ENCODE data around the gene SEMA3C.

GRCh38 chr7:80763704-80764103 is 155.1 kb downstream of the SEMA3C start:
- TF ChIP-seq CTCF (IDR thresholded peaks at IDR 0.05) = no peak
- no peak for TF ChIP-seq POLR2A (IDR thresholded peaks at IDR 0.05)

Data from stomach (tissue), 4 donors.